Activated CD8-positive, alpha-beta memory T cell treated with anti-CD3 and anti-CD28 coated beads for 4 hours (primary cell): Measurements from ENCODE around the gene UBXN6.

ENCODE experiments used
- DNase-seq, 2 donors: peaks; one replicate each; pipeline ENCODE4 v3.0.0-alpha.2; 2020; ENCODE audit warnings: low read depth in 2 of 2

Gene UBXN6

GRCh38 chr19:4403005-4403761 is 54.4 kb downstream of the UBXN6 start:
- no peak for DNase-seq

GRCh38 chr19:4402171-4403004 is 55.2 kb downstream of the UBXN6 start, which contains the start of gene CHAF1A:
TSS of gene CHAF1A (plus strand) at chr19:4402640. CDS start at chr19:4402763, 123 bp downstream.
- peak; percentile 97 to 99 for DNase-seq

- no peak for DNase-seq
These were observed 55.8 kb downstream of the UBXN6 start for GRCh38 chr19:4401769-4402170.

- peak; percentile 84 to 88 for DNase-seq
These were observed 57.3 kb downstream of the UBXN6 start, which contains the start of gene SH3GL1 for GRCh38 chr19:4400135-4400936. TSS of gene SH3GL1 (minus strand) at chr19:4400547. CDS start at chr19:4400368, 179 bp downstream.

- DNase-seq = no peak
These were observed 57.8 kb downstream of the UBXN6 start for GRCh38 chr19:4399812-4400134.

GRCh38 chr19:4396949-4397783 is 60.4 kb downstream of the UBXN6 start:
- no peak for DNase-seq
